HTR-8/SVneo (cell line): Measurements from ENCODE around the gene ZNF281.
"Not testable (repeated sequence)": the region's sequence is repeated elsewhere in the genome, so short reads cannot be mapped to it uniquely, and the experiment has no call there.

Source experiments
- DNase-seq: peaks from one replicate; pipeline ENCODE4 v3.0.0; 2011; ENCODE audit warnings: low spot score, mixed read lengths; ENCODE audit not compliant: insufficient read length
- FAIRE-seq: peaks from 2 replicates; lab custom pipeline; 2011; peaks lifted over from hg19 to GRCh38; lab: Jason Lieb, UNC

The ZNF281 gene

GRCh38 chr1:200367841-200368534 is 41.8 kb downstream of the ZNF281 start:
- DNase-seq (no peak), FAIRE-seq (no peak)

DNA sequence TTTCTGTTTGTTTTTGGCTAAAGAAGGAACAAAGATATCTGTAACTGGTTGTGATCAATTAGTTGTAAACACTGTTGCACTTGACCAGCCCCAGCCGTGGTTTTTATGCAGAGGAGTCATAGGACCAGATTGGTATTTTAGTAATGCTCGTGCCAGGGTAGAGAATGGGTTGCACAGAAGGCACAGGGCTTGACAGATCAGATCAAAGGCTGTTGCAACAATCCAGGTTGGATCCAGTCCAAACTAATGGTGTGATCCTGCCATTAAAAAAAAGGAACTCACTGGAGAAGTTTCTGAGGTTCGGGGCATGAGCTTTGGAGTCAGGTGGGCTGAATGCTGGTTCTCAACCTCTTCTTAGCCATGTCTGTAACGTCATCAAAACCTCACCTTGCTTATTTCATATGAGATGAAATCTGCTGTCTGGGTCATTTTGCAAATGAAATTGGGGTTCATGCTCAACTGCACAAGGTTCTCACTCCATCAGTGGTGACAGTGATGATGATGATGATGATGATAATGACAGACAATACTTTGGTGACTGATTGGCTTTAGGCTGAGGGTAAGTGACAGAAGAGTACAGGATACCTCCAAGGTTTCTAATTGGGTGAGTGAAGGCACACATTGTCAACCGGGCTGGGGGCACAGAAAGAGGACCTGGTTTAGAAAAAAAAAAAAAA is 43.1 kb downstream of the ZNF281 start:
- FAIRE-seq: no peak
- DNase-seq: no peak

DNA sequence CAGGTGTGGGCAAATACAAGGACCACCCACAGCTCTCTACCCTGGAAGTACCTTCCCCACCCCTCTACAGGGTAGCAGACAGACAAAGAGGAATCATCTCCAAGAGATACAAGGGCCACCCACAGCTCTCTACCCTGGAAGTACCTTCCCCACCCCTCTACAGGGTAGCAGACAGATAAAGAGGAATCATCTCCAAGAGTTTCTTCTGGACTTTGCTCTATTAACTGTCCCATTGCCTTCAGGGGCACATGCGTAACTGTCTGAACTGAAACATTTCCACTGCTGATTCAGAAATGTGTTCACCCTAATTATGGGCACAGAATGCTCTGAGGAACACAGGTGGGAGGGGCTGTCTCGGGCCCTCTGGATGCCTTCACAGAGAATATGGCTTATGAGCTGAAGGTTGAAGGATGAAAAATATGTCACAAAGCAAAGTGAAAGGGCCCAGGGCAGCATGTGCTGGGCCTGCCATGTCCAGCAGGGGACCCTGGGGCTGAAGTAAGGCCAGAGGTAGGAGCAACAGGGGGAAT is 43.9 kb downstream of the ZNF281 start:
- no peak for FAIRE-seq

DNA sequence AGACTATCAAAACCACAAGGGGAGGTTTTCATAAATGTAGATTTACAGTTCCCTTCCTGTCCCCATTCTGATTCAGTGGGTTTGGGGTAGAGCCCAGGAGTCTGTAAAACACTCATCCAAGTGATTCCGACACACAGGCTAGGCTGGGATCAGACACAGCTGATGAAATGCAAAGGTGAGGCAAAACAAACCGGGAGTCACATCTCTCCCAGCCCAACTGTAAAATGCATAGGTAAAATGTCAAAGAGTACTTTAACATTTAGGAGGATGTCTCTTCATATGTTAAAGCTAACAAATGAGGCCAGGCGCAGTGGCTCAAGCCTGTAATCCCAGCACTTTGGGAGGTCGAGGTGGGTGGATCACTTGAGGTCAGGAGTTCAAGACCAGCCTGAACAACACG is 45.0 kb downstream of the ZNF281 start:
- DNase-seq (no peak), FAIRE-seq (no peak)

More for the DNA sequence above, 43.9 kb downstream of the ZNF281 start:
- DNase-seq: no peak

DNA sequence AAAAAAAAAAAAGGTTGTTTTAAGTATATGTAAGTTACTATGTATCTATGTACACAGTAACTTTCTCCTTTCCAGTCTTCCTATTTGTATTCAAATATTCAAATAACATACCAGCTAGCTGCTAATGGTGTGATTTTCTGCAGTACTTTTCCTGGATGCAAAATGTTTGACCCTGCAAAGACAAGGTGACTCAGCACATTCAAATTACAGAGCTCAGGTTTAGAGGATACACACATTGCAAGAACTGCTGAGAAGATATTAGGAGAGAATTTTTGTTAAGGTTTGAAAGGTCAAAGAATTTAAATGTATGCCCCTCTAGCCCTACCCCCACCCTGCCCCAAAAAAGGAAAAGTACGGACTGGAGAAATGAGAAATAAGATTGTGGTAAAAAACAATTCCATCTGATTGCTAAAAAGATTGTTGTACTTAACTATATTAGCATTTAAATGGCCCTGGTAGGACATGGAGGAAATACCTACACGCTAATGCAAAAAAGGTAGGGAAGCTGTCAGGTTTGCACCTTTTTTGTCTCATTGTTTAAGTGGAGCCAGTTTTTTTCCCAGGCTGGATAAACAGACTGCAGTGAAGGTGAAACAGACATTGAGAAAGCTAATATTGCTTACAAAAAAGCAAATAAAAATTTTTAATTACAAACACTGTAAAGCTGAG is 45.6 kb downstream of the ZNF281 start:
- DNase-seq (no peak), FAIRE-seq (no peak)

GRCh38 chr1:200363264-200363933 is 46.4 kb downstream of the ZNF281 start:
- DNase-seq: no peak
- FAIRE-seq: no peak

- DNase-seq: no peak
- FAIRE-seq: no peak
Observed at GRCh38 chr1:200362421-200362820, 47.4 kb downstream of the ZNF281 start.

- DNase-seq: no peak
- no peak for FAIRE-seq
Observed at GRCh38 chr1:200359610-200360163, 50.1 kb downstream of the ZNF281 start.

DNA sequence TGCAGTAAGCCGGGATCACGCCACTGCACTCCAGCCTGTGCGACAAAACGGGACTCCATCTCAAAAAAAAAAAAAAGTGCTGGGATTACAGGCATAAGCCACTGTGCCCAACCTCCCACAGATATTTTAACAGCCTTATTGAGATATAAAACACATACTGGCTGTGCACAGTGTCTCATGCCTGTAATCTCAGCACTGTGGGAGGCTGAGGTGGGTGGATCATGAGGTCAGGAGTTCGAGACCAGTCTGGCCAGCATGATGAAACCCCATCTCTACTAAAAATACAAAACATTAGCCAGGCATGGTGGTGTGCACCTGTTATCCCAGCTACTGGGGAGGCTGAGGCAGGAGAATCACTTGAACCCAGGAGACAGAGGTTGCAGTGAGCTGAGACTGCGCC is 51.9 kb downstream of the ZNF281 start:
- not testable (repeated sequence) for DNase-seq, FAIRE-seq

DNA sequence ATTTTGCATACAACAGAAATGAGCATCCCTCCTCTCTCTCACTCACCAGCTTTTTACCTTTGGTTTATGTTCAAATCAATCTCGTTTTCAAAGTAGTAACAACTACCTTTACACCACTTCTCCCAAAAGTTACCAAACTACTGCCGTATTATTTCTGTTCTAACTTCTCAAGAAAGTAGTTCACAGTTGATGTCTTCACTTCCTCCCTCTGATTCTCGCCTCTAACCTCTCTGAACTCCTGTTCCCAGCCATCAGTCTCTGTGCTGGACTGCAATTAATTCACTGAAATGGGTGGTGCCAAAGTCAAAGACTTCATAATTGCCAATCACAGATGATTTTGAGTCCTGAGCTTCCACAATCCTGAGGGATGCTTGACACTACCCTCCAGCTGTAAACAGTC is 54.0 kb downstream of the ZNF281 start:
- DNase-seq: no peak
- FAIRE-seq: no peak
